GM23248 (cell line): ENCODE data around the gene KDM5B. TPM values are rescaled to one million over a fixed set of nuclear protein-coding genes. Genes with fewer than 3 reads are reported as not detected.

Experiments used
- DNase-seq: peaks from one replicate; pipeline ENCODE4 v3.0.0-alpha.2; 2015
- H2AFZ ChIP-seq: fragments of 200-600 bp; sonication (generic); 2 replicates; pipeline ENCODE4 v1.6.1; 2016; ENCODE audit warnings: antibody characterized with exemption
- H3F3A ChIP-seq: fragments of 200-600 bp; sonication (generic); 2 replicates; pipeline ENCODE4 v1.6.1; 2016; ENCODE audit warnings: mild to moderate bottlenecking, antibody characterized with exemption, mixed run types; ENCODE audit not compliant: insufficient read depth
- H3K27ac ChIP-seq: fragments of 200-600 bp; sonication (generic); 2 replicates; pipeline ENCODE4 v1.5.1; 2016; ENCODE audit warnings: mild to moderate bottlenecking
- H3K27me3 ChIP-seq: fragments of 200-600 bp; sonication (generic); replicated peaks from 2 replicates; pipeline ENCODE4 v1.6.1; 2016; ENCODE audit warnings: mild to moderate bottlenecking; ENCODE audit not compliant: insufficient read depth
- H3K36me3 ChIP-seq: fragments of 200-600 bp; sonication (generic); 2 replicates; pipeline ENCODE4 v1.6.1; 2016; ENCODE audit warnings: low read depth, mild to moderate bottlenecking
- H3K4me1 ChIP-seq: fragments of 200-600 bp; sonication (generic); 2 replicates; pipeline ENCODE4 v1.6.1; 2016; ENCODE audit warnings: mild to moderate bottlenecking; ENCODE audit not compliant: insufficient read depth
- H3K4me2 ChIP-seq: fragments of 200-600 bp; sonication (generic); one replicate; pipeline ENCODE4 v1.6.1; 2016; ENCODE audit warnings: mild to moderate bottlenecking; ENCODE audit not compliant: unreplicated experiment
- H3K4me3 ChIP-seq: fragments of 200-600 bp; sonication (generic); 2 replicates; pipeline ENCODE4 v1.5.1; 2016; ENCODE audit warnings: mild to moderate bottlenecking
- H3K79me2 ChIP-seq: fragments of 200-600 bp; sonication (generic); 2 replicates; pipeline ENCODE4 v1.6.1; 2016; ENCODE audit warnings: mild to moderate bottlenecking; ENCODE audit not compliant: insufficient read depth
- H3K9ac ChIP-seq: fragments of 200-600 bp; sonication (generic); 2 replicates; pipeline ENCODE4 v1.6.1; 2016; ENCODE audit warnings: mild to moderate bottlenecking
- H3K9me2 ChIP-seq: fragments of 200-600 bp; sonication (generic); 2 replicates; pipeline ENCODE4 v1.6.1; 2016; ENCODE audit warnings: mixed run types, mild to moderate bottlenecking, moderate library complexity; ENCODE audit not compliant: insufficient read depth
- H3K9me3 ChIP-seq: fragments of 200-600 bp; sonication (generic); one replicate; pipeline ENCODE4 v1.6.1; 2017; ENCODE audit warnings: low read depth
- H4K20me1 ChIP-seq: fragments of 200-600 bp; sonication (generic); 2 replicates; pipeline ENCODE4 v1.6.0; 2016; ENCODE audit not compliant: insufficient read depth
- EZH2 ChIP-seq: fragments of 200-600 bp; sonication (generic); IDR thresholded peaks from 2 replicates; pipeline ENCODE4 v1.6.1; 2018; ENCODE audit warnings: antibody characterized with exemption, mild to moderate bottlenecking; ENCODE audit not compliant: insufficient read depth, poor library complexity, severe bottlenecking
- EZH2phosphoT487 ChIP-seq: fragments of 200-600 bp; sonication (generic); IDR thresholded peaks from 2 replicates; pipeline ENCODE4 v1.6.1; 2018; ENCODE audit warnings: antibody characterized with exemption, moderate library complexity, mild to moderate bottlenecking, low read depth; ENCODE audit not compliant: insufficient read depth
- WGBS, 2 experiments: methylation state at CpG; one replicate each; pipeline ENCODE4 v1.1.6; 2015 to 2017; ENCODE audit warnings: low lambda C conversion rate in 2 of 2, low coverage in 1 of 2; ENCODE audit errors: missing lambda C conversion rate in 2 of 2; 5-methylcytosine and 5-hydroxymethylcytosine counted together
- in situ Hi-C: fragments of 300-500 bp; cut with MboI; formaldehyde crosslinking; loops from 2 replicates; pipeline ENCODE4 v1.15.0; 2020
- polyA plus RNA-seq: library from polyadenylated mRNA; unstranded; fragments of >200 nt; fragmentation: Nextera tagmentation; extraction: Ambion mirVana; gene quantifications from 2 replicates; pipeline ENCODE4 v1.2.1, GENCODE V29; 2016
- total RNA-seq: library from RNA; depleted of rRNA; stranded (reverse); fragments of >200 nt; shearing (Covaris generic); gene quantifications from 2 replicates; pipeline ENCODE4 v1.2.3, GENCODE V29; 2014

Gene KDM5B
- total and polyA plus RNA-seq, 2 experiments from 2014 or later: 64.3 to 79.5 TPM

DNA sequence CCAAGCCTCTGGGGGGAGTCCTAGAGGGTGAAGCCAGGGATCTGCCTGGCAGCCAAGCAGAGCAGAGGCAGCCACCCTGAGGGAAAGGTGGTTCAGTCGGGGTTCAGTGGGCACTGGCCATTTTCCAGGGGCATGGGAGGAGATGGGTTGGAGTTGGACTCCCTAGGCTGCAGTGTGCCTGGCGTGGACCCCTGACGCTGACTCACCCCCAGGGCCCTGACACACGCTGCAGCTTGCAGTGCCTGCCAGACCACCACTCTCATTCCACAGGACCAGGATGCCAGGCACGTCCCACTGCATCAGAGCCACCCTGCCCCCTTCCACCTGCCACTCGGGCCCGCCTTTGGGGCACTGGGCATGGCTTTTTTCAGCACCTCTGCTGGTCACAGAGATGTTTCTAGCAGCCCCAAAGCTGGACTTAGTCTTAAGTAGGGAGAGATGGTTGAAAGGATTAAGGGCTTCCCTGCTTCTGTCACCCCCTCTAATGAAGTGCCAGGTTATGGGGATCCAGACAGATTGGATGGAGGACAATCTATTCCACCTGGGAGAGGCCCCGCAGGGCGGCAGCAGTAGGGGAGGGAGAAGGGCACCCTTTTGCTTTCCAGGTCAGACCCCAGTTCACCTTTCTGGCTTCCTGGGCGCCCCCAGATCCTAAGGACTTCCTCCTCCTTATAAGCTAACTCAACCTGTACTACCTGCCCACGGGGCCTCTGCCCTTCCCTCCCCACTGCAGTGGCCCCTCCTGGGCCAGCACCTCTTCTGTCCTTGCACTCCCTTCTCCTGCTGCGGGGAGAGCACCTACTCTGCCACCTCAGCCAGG is 99.6 kb downstream of the KDM5B start:
- Histone ChIP-seq H3K9ac (no peak overlapping the region), H3K9me3 (no peaks in the 10 kb centered on the region), H4K20me1 (no peaks in the 10 kb centered on the region), H3K36me3 (no peaks in the 10 kb centered on the region), H2AFZ (no peak overlapping the region), H3K4me3 (no peak overlapping the region), H3F3A (no peaks in the 10 kb centered on the region), H3K27me3 (peaks cover 93% of the 10 kb centered on the region), H3K9me2 (no peaks in the 10 kb centered on the region), H3K4me2 (no peak overlapping the region), H3K4me1 (no peaks in the 10 kb centered on the region), H3K79me2 (no peaks in the 10 kb centered on the region), H3K27ac (no peak overlapping the region)
- TF ChIP-seq EZH2phosphoT487 (no peak), EZH2 (no peak)
- in situ Hi-C loops: no loop called here
- DNase-seq: no peak
- WGBS, 2 experiments: 44 to 49% methylated on average over 11 to 12 of the region's 12 CpGs

GRCh38 chr1:202706851-202707250 is 101.4 kb downstream of the KDM5B start:
- 29 to 31% methylated on average over 5 of the region's 5 CpGs for WGBS, 2 experiments
- no peak for DNase-seq
- no peak overlapping the region for H3K9ac ChIP-seq
- no peak for TF ChIP-seq EZH2
- TF ChIP-seq EZH2phosphoT487: no peak
- no peaks in the 10 kb centered on the region for H4K20me1 ChIP-seq
- no peaks in the 10 kb centered on the region for H3F3A ChIP-seq
- no peaks in the 10 kb centered on the region for H3K36me3 ChIP-seq
- no peaks in the 10 kb centered on the region for H3K9me2 ChIP-seq
- no peak overlapping the region for H3K4me3 ChIP-seq
- no peak overlapping the region for H3K4me2 ChIP-seq
- no peak overlapping the region for H2AFZ ChIP-seq
- H3K9me3 ChIP-seq: no peaks in the 10 kb centered on the region
- no peak overlapping the region for H3K27ac ChIP-seq
- peaks cover 81% of the 10 kb centered on the region for H3K27me3 ChIP-seq
- in situ Hi-C loops: no loop called here
- no peaks in the 10 kb centered on the region for H3K79me2 ChIP-seq
- no peaks in the 10 kb centered on the region for H3K4me1 ChIP-seq

- no peak overlapping the region for H3K4me2 ChIP-seq
- no peak overlapping the region for H3K9ac ChIP-seq
- TF ChIP-seq EZH2 (no peak), EZH2phosphoT487 (no peak)
- peaks cover 79% of the 10 kb centered on the region for H3K27me3 ChIP-seq
- no peaks in the 10 kb centered on the region for H3K79me2 ChIP-seq
- H3K36me3 ChIP-seq: no peaks in the 10 kb centered on the region
- H3K9me3 ChIP-seq: no peaks in the 10 kb centered on the region
- no peaks in the 10 kb centered on the region for H4K20me1 ChIP-seq
- in situ Hi-C loops: no loop called here
- H3K27ac ChIP-seq: no peak overlapping the region
- H3K9me2 ChIP-seq: no peaks in the 10 kb centered on the region
- no peak overlapping the region for H2AFZ ChIP-seq
- H3F3A ChIP-seq: no peaks in the 10 kb centered on the region
- no peak overlapping the region for H3K4me3 ChIP-seq
- WGBS, 2 experiments: 51 to 58% methylated on average over 4 of the region's 4 CpGs
- DNase-seq: no peak
- no peaks in the 10 kb centered on the region for H3K4me1 ChIP-seq
Observed at GRCh38 chr1:202704601-202705000, 103.6 kb downstream of the KDM5B start.

DNA sequence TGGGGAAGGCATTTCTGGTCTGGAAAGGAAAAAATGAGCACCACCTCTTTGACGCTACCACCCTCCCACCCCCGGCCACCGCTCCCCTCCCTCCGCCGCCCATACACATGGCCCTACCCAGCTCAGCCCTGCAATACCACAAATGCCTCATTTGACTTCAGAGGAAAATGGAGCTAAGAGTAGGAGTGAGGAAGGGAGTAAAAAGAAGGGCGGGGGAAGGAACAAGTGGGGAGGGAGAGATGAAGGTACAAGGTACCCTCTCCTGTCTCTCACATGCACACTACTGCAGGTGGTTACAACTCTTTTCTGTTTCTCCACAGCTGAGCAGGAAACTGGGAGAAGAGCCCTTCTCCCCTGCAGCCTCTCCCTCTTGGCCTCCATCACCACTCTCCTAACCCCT is 105.0 kb downstream of the KDM5B start:
- Histone ChIP-seq H3K79me2 (no peaks in the 10 kb centered on the region), H4K20me1 (no peaks in the 10 kb centered on the region), H3K4me1 (no peaks in the 10 kb centered on the region), H3K9me3 (no peaks in the 10 kb centered on the region), H3K27ac (no peak overlapping the region), H3K4me2 (no peak overlapping the region), H3K27me3 (peaks cover 70% of the 10 kb centered on the region), H3F3A (no peaks in the 10 kb centered on the region), H3K9ac (no peak overlapping the region), H3K36me3 (no peaks in the 10 kb centered on the region), H3K4me3 (no peak overlapping the region), H2AFZ (no peak overlapping the region), H3K9me2 (no peaks in the 10 kb centered on the region)
- no peak for TF ChIP-seq EZH2
- TF ChIP-seq EZH2phosphoT487: no peak
- in situ Hi-C loops: no loop called here
- DNase-seq: no peak
- WGBS, 2 experiments: 39 to 45% methylated on average over 5 to 6 of the region's 6 CpGs

DNA sequence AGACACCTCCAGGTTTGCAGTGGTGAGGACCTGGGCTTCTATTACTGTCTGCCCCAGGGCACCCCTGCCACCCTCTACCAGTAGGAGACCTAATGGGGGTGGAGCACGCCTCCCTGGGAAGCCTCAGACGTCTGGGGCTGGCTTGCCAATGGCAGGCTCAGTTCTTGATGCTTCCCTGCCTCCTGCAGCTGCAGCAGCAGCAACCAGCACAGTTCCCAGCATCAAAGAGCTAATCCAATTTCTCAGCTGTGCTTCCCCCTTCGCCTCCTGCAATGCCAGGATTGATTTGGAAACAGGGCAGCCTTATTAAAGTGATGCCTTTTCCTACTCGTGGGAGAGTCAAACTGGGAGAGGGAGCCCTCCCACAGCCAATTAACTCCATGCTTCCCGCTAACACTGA is 106.1 kb downstream of the KDM5B start:
- no peak overlapping the region for H3K9ac ChIP-seq
- H2AFZ ChIP-seq: no peak overlapping the region
- no peaks in the 10 kb centered on the region for H3K9me3 ChIP-seq
- H3K4me1 ChIP-seq: no peaks in the 10 kb centered on the region
- H3K4me2 ChIP-seq: no peak overlapping the region
- no peaks in the 10 kb centered on the region for H4K20me1 ChIP-seq
- TF ChIP-seq EZH2: no peak
- TF ChIP-seq EZH2phosphoT487: no peak
- no peak for DNase-seq
- H3K9me2 ChIP-seq: no peaks in the 10 kb centered on the region
- WGBS, 2 experiments: 25% methylated on average over 5 of the region's 5 CpGs
- H3K79me2 ChIP-seq: no peaks in the 10 kb centered on the region
- in situ Hi-C loops: no loop called here
- no peak overlapping the region for H3K27ac ChIP-seq
- H3K27me3 ChIP-seq: peaks cover 62% of the 10 kb centered on the region
- no peak overlapping the region for H3K4me3 ChIP-seq
- H3F3A ChIP-seq: no peaks in the 10 kb centered on the region
- H3K36me3 ChIP-seq: no peaks in the 10 kb centered on the region
